Testis (tissue), 3 donors: ENCODE data around the gene SLX9. TPM values are rescaled to one million over a fixed set of nuclear protein-coding genes. Genes with fewer than 3 reads are reported as not detected.

ENCODE experiments used
- DNase-seq: peaks from one replicate; pipeline ENCODE4 v3.0.0-alpha.2; 2019
- H3K27ac ChIP-seq, 2 donors: fragments of 200-600 bp; sonication (generic); one replicate each; pipeline ENCODE4 v1.5.1; 2019
- H3K27me3 ChIP-seq: fragments of 200-600 bp; sonication (generic); one replicate; pipeline ENCODE4 v1.5.1; 2019
- H3K36me3 ChIP-seq: fragments of 200-600 bp; sonication (generic); one replicate; pipeline ENCODE4 v1.5.1; 2017; ENCODE audit warnings: low read depth; ENCODE audit errors: missing control alignments
- H3K4me1 ChIP-seq: fragments of 200-600 bp; sonication (generic); one replicate; pipeline ENCODE4 v1.5.1; 2019
- H3K4me3 ChIP-seq, 2 donors: fragments of 200-600 bp; sonication (generic); one replicate each; pipeline ENCODE4 v1.5.1; 2017 to 2019
- H3K9me3 ChIP-seq: fragments of 200-600 bp; sonication (generic); one replicate; pipeline ENCODE4 v1.5.1; 2017
- POLR2A ChIP-seq: fragments of 450-650 bp; IDR thresholded peaks from one replicate; pipeline ENCODE4 v1.6.1; 2017; ENCODE audit warnings: antibody characterized with exemption, mild to moderate bottlenecking, moderate library complexity
- WGBS, 2 donors: methylation state at CpG; one replicate each; pipeline ENCODE4 v1.1.5; 2018; 5-methylcytosine and 5-hydroxymethylcytosine counted together
- intact Hi-C: fragments of 100-400 bp; cut with DNase I; formaldehyde crosslinking; loops from one replicate; pipeline ENCODE4 v1.15.1; 2023; ENCODE audit warnings: low total_unique reads
- polyA plus RNA-seq: library from polyadenylated mRNA; stranded (reverse); fragments of 350-450 nt; fragmentation: Illumina TruSeq; extraction: RNeasy Lipid Tissue Mini Kit (QIAGEN cat#74804); gene quantifications from one replicate; pipeline ENCODE4 v1.2.3, GENCODE V29; 2014; ENCODE audit warnings: low read depth, low replicate concordance; ENCODE audit not compliant: insufficient read depth
- total RNA-seq, 2 donors: library from RNA; depleted of rRNA; stranded (reverse); fragments of >200 nt; gene quantifications; one replicate each; pipeline ENCODE4 v1.2.3, GENCODE V29; 2016
- TF ChIP-seq, protein P1 (sequence below), 3 experiments: fragments of 450-650 bp in 2 of 3; fragments of 200-600 bp in 1 of 3; sonication (generic) in 1 of 3; IDR thresholded peaks; one replicate each; pipeline ENCODE4 v1.5.1; 2016 to 2019; ENCODE audit warnings: antibody characterized with exemption in 3 of 3, mild to moderate bottlenecking in 2 of 3, moderate library complexity in 1 of 3

SLX9 gene
- total and polyA plus RNA-seq, 3 donors from 2014 or later = 30.8 to 46.2 (median 31.9) TPM

DNA sequence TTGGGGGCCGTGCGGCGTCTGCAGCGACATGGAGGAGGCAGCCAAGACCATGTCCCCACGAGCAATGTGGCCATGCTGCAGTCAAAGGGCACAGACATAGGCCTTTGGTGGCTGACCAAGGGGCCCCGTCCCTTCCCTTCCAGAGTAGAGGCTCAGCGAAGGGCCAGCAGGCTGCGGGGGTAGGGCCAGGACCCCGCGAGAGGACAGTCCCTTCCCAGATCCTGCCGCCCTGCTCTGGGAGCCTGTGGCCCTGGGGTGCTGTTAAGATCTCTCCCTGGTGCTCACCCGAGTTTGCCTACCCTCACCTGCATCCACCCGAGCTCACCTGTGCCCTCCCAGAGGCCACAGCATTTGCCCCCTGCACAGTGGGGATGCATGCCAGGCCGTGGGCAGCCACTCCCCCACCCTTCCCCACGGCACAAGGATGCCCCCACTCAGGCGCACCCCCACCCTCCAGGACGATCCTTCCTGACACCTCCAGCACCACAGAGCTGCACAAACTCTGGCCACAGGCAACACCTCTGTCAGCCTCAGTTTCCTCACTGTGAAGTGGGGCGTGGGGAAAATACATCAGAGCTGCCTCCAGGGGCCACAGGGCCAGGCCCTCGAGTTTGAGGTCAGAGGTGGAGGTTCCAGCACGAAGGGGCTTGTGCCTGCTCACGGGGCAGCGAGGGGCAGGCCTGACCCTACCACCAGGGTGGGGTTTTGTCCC, 34.7 kb upstream of the SLX9 start:
- no peaks in the 10 kb centered on the region for H3K27me3 ChIP-seq
- H3K4me3 ChIP-seq = no peak overlapping the region
- H3K4me1 ChIP-seq = peaks cover 3% of the 10 kb centered on the region
- intact Hi-C loops = no loop called here
- TF ChIP-seq POLR2A = no peak
- TF ChIP-seq, protein P1, sequence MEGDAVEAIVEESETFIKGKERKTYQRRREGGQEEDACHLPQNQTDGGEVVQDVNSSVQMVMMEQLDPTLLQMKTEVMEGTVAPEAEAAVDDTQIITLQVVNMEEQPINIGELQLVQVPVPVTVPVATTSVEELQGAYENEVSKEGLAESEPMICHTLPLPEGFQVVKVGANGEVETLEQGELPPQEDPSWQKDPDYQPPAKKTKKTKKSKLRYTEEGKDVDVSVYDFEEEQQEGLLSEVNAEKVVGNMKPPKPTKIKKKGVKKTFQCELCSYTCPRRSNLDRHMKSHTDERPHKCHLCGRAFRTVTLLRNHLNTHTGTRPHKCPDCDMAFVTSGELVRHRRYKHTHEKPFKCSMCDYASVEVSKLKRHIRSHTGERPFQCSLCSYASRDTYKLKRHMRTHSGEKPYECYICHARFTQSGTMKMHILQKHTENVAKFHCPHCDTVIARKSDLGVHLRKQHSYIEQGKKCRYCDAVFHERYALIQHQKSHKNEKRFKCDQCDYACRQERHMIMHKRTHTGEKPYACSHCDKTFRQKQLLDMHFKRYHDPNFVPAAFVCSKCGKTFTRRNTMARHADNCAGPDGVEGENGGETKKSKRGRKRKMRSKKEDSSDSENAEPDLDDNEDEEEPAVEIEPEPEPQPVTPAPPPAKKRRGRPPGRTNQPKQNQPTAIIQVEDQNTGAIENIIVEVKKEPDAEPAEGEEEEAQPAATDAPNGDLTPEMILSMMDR (IDR thresholded peaks at IDR 0.05) = no peak
- H3K9me3 ChIP-seq = no peaks in the 10 kb centered on the region
- H3K36me3 ChIP-seq = no peaks in the 10 kb centered on the region
- no peak for DNase-seq
- no peak overlapping the region for H3K27ac ChIP-seq
- 81 to 89% methylated on average over 17 to 22 of the region's 22 CpGs for WGBS, 2 donors

DNA sequence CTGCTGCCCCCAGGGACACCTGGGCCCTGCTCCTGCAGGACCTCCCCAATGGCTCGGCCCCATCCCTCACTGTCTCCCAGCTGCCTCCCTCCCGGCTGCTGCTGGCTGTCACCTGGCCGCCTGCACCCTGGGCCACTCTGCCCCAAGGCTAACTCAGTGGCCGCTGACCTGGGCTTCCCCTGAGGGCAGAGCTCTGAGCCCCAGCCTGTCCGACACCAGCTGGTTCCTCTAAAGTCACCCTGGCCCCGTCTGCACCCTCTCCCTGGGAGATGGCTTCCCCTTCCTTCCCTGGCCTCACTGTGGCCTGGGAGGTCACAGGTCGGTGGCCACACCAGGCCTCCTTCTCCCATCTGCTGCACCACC, 34.1 kb upstream of the SLX9 start:
- Histone ChIP-seq H3K27ac (no peak overlapping the region), H3K4me1 (peaks cover 7% of the 10 kb centered on the region), H3K9me3 (no peaks in the 10 kb centered on the region), H3K36me3 (no peaks in the 10 kb centered on the region), H3K4me3 (no peak overlapping the region), H3K27me3 (no peaks in the 10 kb centered on the region)
- 89 to 92% methylated on average over 3 to 7 of the region's 7 CpGs for WGBS, 2 donors
- intact Hi-C loops = no loop called here
- TF ChIP-seq, protein P1 (IDR thresholded peaks at IDR 0.05) = no peak
- TF ChIP-seq POLR2A = no peak
- no peak for DNase-seq

DNA sequence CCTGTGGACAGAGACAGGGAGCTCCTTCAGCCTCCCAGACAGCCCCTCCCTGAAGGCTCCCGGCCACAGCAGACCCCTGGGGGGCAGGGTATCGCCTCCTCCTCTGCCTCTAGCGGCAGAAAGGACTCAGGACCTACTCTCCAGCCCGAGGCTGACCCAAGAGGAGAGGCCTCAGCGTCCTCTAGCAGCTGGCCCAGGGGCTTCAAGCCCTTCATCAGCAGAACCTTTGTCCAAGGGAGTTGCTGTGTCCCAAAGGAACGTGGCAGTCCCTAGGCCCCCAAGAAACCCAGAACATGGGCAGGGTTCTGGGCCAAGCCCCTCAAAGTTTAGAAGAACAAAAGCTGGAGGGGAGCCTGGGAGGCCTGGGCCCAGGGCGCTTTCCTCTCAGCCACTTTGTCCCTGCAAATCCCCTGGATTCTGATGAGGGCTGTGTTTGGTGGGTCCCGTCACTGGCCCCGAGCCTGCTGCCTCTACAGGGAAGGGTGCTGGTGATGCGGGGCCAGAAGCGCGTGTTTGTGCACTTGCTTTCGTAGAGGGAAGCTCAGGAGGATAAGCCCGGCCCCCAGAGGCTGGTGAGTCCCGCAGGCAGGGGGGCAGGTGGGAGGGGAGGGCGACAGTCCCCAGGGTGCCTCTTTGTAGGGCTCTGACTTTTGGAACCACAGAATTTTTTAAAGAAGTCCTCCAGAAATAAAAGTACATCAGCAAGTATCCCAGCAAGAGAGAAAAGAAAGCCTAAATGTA, 32.4 kb upstream of the SLX9 start:
- no peak for DNase-seq

DNA sequence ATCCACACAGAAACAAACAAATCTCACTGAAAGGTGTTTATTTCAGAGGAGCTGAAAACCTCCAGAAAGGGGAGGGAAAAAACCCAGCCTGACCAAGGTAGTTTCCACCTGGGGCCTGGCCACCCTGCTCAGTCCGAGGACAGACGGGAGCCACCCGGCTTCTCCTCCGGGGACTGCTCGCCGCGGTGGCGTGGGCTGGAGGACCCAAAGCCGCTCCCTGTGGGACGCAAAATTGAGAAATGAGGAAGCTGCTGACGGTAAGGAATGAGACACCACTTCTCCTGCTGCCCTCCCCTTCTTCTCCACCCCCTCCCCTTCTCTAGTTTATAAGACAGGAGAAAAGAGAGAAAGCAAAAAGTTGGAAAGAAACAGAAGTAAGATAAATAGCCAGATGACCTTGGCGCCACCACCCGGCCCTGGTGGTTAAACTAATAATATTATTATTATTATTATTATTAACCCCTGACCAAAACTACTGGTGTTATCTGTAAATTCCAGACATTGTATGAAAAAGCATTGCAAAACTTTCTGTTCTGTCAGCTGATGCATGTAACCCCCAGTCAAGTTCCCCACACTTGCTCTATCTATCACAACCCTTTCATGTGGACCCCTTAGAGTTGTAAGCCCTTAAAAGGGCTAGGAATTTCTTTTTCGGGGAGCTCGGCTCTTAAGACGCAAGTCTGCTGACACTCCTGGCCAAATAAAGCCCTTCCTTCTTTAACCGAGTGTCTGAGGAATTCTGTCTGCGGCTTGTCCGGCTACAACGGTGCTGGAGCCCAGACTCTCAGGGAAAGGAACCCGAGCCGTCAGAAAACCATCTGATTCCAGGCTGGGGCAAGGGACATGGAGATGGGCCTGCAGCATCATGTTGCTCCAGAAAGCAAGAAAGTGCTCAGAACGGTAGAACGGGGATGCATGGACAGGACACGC, 31.6 kb upstream of the SLX9 start:
- TF ChIP-seq, protein P1 (IDR thresholded peaks at IDR 0.05) = no peak
- TF ChIP-seq POLR2A = no peak
- H3K27me3 ChIP-seq = no peaks in the 10 kb centered on the region
- H3K9me3 ChIP-seq = no peaks in the 10 kb centered on the region
- H3K4me1 ChIP-seq = peaks cover 11% of the 10 kb centered on the region
- intact Hi-C loops = no loop called here
- no peak overlapping the region for H3K4me3 ChIP-seq
- WGBS, 2 donors = 47 to 48% methylated on average over 25 of the region's 25 CpGs
- H3K36me3 ChIP-seq = no peaks in the 10 kb centered on the region
- no peak for DNase-seq
- H3K27ac ChIP-seq = no peak overlapping the region

More for the DNA sequence above, 32.4 kb upstream of the SLX9 start:
- intact Hi-C loops = no loop called here
- WGBS, 2 donors = 74 to 84% methylated on average over 16 of the region's 16 CpGs
- Histone ChIP-seq H3K9me3 (no peaks in the 10 kb centered on the region), H3K36me3 (no peaks in the 10 kb centered on the region), H3K4me1 (peaks cover 11% of the 10 kb centered on the region), H3K4me3 (no peak overlapping the region), H3K27me3 (no peaks in the 10 kb centered on the region), H3K27ac (no peak overlapping the region)
- no peak for TF ChIP-seq POLR2A
- TF ChIP-seq, protein P1 (IDR thresholded peaks at IDR 0.05) = no peak
